CD4-positive, alpha-beta T cell treated with Interleukin-21 for 1 hour (primary cell): ENCODE measurements around the gene S100A9.

Experiments
- DNase-seq: peaks from one replicate; pipeline ENCODE4 v3.0.0-alpha.2; 2020

Gene S100A9

DNA sequence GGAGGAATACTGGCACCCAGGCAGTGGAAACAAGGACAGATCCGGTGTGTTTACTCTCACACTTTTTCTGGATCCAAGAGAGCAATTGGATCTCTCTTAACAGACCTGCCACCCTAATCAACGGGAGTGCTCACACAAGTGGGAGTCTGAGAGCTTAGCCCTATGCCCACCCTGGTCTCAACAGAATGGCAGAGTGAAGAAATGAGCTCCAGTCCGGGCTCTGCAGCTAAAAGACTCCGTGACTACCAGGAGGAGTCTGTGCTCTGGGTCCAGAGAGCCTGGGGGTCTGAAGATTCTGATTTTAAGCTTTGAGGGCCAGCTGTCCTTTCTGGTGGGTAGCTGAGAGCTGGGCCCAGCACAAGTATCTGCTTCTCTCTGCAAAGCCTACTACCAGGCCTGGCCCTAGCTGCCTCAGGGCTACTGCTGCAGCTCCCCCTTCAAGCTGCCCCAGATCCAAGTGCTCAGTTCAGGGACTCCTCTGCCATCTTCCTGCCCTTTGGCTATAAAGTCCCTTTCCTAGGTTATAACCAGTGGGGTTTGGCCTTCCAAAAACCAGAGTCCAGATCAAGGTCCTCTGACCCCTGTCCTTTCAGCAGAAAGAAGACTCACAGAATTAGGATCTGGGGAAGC lies 3.9 kb downstream of the S100A9 start:
- DNase-seq = no peak

DNA sequence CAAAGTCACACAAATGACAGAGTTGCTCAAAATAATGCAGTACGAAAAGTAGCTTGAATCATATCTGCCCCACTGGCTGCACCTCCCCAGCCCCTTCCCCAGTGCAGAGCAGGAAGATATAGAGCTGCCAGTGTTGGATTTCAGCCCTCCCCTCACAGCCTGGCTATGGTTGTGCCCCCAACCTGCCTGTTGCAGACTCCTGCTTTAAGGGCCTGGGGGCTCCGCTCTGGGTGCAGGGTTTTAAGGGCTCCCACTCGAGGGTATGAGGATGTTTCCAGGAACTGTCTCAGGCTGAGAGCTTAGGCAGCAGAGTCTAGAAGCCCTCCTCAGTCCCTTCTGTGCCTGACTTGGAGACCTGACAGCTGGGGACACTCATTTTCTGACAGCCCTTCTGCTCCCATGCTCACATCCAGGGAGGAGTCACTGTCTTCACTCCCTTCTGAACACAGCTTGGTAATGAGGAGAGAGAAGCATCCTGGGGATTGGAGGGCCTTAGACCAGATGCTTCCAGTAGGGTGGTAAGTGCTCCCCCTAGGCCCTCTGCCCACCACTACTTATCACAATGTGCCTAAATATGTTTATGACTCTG lies 4.6 kb downstream of the S100A9 start:
- no peak for DNase-seq

DNA sequence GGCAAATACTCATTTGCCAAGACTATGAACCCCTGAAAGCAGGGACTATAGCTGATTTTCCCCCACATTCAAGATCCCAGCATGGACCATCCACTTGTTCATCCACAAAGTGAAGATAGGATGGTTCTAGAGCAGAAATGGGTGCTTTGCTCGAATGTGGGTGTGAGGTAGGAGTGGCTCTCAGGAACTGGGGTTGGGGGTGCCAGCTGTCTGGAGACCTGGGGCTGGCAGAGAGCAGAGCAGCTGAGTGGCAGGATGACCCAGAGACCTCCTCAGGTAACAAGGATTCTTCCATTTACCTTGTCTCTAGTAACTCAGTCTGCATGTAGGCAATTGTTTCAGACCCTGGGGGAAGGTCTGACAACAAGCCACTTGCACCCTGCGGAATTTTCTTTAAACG lies 6.0 kb downstream of the S100A9 start:
- no peak for DNase-seq

- no peak for DNase-seq
Measured at GRCh38 chr1:153364156-153364555, 6.5 kb downstream of the S100A9 start.

DNA sequence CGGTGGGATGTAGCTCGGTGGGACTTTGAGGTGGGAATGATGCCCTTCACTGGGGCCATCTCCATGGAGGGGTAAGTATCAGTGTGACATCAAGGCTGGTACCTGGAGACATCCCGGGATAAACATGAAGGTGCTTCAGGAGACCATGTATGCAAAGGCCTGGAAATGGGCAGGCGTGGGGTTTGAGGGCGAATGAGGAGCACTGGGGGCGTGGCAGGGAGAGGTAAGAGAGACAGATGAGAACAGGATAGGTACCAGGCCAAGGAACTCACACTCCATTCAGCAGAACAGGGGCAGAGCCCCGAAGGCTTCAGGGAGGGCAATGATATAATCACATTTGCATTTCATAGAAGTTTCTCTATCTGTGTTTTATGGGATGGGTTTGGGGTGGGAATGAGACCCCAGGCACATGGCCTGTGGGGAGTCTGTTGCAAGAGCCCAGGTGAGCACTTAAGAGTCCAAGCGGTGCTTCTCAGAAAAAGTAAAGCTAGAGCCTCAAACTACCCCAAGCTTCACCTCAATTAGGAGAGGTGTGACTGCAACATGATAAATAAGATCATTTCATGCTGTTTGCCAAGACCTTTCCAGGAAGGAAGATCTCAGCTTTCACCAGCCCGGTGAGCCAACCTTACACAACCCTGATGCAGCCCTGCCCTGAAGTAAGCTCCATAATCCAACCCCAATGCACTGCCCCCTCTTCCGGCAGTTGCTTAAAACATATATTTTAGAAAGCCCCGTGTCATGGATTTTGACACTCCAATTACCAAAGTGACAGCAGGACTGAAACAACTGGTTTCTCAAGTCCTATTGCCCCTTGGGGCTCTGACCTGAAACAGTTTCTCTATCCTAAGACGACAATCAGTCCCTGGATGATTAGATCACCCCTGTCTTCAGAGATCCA lies 7.4 kb downstream of the S100A9 start:
- no peak for DNase-seq

- DNase-seq = no peak
Measured at GRCh38 chr1:153365696-153366095, 8.0 kb downstream of the S100A9 start.

DNA sequence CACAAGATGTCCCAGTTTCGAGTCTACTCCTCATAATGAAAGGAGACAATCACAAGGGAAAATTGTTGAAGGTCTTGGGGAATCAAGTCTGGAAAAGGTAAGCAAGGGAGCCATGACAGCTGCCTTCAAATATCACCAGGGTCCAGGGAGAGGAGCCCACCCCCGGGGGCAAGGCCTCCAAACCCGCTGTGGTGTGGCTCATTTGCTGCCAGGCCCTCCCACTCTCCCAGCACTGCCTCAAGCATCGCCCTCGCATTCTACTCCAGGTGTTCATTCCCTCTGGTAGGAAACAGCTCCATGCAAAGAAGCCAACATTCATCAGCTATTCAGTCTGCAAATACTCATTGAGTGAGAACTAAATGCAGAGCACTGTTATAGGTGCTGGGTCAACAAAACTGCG lies 8.6 kb downstream of the S100A9 start:
- DNase-seq = no peak

- DNase-seq = no peak
Measured at GRCh38 chr1:153367090-153367489, 9.4 kb downstream of the S100A9 start.

DNA sequence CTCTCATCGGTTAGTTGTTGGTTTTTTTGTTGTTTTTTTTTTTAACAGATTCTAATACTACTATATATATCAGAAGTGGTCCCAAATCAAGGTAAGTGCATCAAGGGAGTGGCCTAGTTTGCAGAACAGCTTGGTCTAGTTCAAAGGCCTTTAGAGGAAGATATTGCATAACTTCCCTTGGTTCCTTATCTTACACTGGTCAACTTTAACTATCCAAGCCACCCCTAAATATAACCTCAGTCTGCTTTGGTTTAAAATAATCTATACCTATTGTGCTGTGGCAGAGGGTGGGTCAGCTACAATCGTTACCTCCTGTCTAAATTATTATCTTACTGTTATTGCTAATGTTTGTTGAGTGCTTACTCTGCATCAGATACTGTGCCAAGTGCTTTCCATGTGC lies 10.8 kb downstream of the S100A9 start:
- DNase-seq = no peak

GRCh38 chr1:153370146-153370545 lies 12.5 kb downstream of the S100A9 start:
- no peak for DNase-seq

GRCh38 chr1:153371231-153371630 lies 13.6 kb downstream of the S100A9 start:
- DNase-seq = no peak

DNA sequence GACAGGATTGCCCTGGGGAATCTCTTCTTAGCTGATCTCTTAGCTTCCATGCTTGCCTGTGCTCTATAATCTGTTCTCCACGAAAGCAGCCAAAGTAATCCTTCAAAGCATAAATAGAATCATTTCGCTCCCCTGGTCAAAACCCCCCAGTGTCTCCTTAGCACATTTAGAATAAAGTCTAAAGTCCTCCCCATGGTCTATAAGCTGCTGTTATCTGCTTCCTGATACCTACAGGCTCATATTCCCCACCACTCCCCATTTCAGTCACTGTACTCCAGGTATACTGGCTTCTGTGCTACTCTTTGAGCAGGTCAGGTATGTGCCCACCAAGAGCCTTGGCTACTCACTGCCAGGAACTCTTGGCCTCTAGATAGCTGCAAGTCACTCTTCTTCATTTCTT lies 14.9 kb downstream of the S100A9 start:
- DNase-seq = no peak

DNA sequence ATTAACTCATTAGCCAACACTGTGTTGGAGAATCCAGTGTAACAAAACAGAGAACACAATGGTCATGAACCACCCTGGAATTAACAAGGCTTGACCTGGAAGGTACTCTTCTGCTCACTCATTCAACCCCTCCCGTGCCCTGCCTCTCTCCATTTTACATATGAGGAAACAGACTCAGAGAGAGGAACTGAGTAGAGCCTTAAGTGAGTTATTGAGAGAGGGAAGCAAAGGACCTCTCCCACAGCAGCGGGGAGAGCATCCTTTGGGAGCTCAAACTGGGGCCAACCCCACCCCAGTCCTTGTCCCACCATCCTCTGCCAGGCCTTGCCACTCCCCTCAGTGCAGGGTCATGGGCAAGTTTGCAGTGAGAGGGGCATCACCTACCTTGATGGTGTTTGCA lies 16.4 kb downstream of the S100A9 start:
- no peak for DNase-seq

- DNase-seq = no peak
Measured at GRCh38 chr1:153375511-153375910, 17.9 kb downstream of the S100A9 start, which contains the start of gene S100A12. Gene S100A12, minus strand, starts transcription at chr1:153375621. Its CDS starts 1,029 bp downstream, at chr1:153374592.

- no peak for DNase-seq
Measured at GRCh38 chr1:153379591-153379990, 21.9 kb downstream of the S100A9 start.

DNA sequence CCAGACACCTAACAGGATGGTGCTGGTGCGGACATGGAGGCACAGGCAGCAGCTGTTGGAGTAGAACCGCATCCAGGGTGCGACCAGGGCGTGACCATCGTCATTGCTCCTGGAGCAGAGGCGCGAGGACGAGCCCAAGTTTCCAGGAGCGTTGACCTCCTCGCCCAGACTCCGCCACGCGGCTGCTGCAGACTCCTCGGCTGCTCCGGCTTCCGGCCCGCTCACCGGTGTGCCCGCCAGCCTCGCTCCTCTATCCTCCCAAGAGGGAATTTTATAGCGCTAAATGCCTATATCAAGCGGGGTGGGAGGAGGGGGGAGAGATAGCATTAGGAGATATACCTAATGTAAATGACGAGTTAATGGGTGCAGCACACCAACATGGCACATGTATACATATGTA lies 23.1 kb downstream of the S100A9 start:
- no peak for DNase-seq

GRCh38 chr1:153384958-153385580 lies 27.4 kb downstream of the S100A9 start:
- DNase-seq = no peak

- DNase-seq = no peak
Measured at GRCh38 chr1:153386500-153386901, 28.8 kb downstream of the S100A9 start.

GRCh38 chr1:153387001-153387400 lies 29.3 kb downstream of the S100A9 start:
- no peak for DNase-seq

- DNase-seq = no peak
Measured at GRCh38 chr1:153387785-153388184, 30.1 kb downstream of the S100A9 start.

DNA sequence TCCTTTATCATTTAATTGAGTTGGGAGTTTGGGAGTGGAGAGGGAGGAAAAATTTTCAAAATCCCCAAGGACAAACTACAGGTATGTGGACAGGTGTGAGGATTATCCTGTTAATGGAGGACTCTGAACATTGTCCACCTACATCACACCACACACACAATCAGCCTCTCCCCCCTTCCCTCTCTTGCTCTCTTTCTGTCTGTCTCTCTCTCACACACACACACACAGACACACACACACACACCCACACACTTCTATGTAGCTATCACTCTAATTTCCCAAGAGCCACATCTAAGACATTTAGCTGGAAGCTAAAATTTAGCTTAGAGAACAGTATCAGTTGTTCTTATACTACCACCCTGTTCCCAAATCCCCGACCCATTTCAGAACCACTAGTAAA lies 31.7 kb downstream of the S100A9 start:
- DNase-seq = no peak

DNA sequence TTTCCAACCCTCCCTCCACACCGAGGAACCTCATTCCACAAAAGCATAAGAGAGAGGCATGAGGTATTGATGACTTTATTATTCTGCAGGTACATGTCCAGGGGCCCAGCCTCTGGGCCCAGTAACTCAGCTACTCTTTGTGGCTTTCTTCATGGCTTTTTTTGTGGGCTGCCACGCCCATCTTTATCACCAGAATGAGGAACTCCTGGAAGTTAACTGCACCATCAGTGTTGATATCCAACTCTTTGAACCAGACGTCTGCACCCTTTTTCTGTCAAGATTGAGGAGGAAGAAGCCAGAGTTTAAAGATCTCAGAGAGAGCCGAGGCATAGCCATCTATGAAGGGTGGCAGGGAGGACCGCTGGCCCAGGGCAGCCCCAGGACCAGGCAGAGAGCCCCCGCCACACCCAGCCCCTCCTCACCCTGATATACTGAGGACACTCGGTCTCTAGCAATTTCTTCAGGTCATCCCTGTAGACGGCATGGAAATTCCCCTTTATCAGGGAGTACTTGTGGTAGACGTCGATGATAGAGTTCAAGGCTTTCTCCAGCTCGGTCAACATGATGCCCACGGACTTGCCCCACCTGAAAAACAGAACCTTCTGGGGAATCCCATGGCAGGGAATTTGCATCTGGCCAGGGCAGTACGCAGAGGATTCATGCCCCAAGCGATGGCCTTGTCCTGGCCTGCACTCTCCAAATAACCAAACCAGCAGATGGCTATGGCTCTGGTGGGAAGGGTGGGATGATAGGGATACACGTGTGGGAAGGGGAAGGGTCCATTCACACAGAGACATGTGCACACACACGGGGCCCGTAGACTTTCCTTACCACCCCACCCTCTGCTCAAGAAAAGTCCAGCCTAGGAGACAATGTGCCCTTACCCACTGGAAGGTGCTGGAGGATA lies 32.6 kb downstream of the S100A9 start:
- DNase-seq = no peak
